ENCODE data around the gene REEP5. TPM values are rescaled to one million over a fixed set of nuclear protein-coding genes. Genes with fewer than 3 reads are reported as not detected.

REEP5 gene
- total and polyA plus RNA-seq, 2 of the 13 experiments (the other 11 are each of a cell fraction or from before 2014, with no cell fraction given), result 49.4 to 239 TPM

GRCh38 chr5:112968411-112969106 is 46.5 kb upstream of the REEP5 start (continued):
- TF ChIP-seq ZFP36 (IDR thresholded peaks at IDR 0.05; ENCODE audit: borderline replicate concordance, low read depth, low read length, partially characterized antibody) (no peak), ONECUT2 (CRISPR knock-in tag; IDR thresholded peaks at IDR 0.05) (no peak), ZNF678 (CRISPR knock-in tag; IDR thresholded peaks at IDR 0.05) (no peak), ETV5 (CRISPR knock-in tag; IDR thresholded peaks at IDR 0.05; ENCODE audit: borderline replicate concordance) (peak; percentile 66; the same call in 1 of the 2 replicates), ZBTB14 (CRISPR knock-in tag; IDR thresholded peaks at IDR 0.05) (no peak), SCMH1 (CRISPR knock-in tag; IDR thresholded peaks at IDR 0.05; ENCODE audit: borderline replicate concordance) (no peak), ZNF749 (CRISPR knock-in tag; IDR thresholded peaks at IDR 0.05; ENCODE audit: borderline replicate concordance) (no peak), SAP130 (CRISPR knock-in tag; IDR thresholded peaks at IDR 0.05; ENCODE audit: low read depth) (peak; percentile 56), ZNF232 (CRISPR knock-in tag; IDR thresholded peaks at IDR 0.05; ENCODE audit: borderline replicate concordance) (no peak), ETV6 (CRISPR knock-in tag; conservative IDR thresholded peaks at IDR 0.05) (no peak), JDP2 (CRISPR knock-in tag; IDR thresholded peaks at IDR 0.05; ENCODE audit: borderline replicate concordance) (no peak), CREB1 (IDR thresholded peaks at IDR 0.05) (no peak), CREB1 (CRISPR knock-in tag; IDR thresholded peaks at IDR 0.05) (peak; percentile 57; the same call in 1 of the 2 replicates), CEBPG (CRISPR knock-in tag; IDR thresholded peaks at IDR 0.05) (peak; percentile 80), ZNF644 (CRISPR knock-in tag; IDR thresholded peaks at IDR 0.05; ENCODE audit: low read depth) (no peak), ZNF878 (CRISPR knock-in tag; IDR thresholded peaks at IDR 0.05) (no peak), HNRNPK (IDR thresholded peaks at IDR 0.05; ENCODE audit: low read depth, low read length, poor library complexity, severe bottlenecking) (no peak), ZNF605 (CRISPR knock-in tag; IDR thresholded peaks at IDR 0.05) (no peak), SIX4 (CRISPR knock-in tag; IDR thresholded peaks at IDR 0.05) (0 out of 2 replicates have a peak, but pooled peaks have one; percentile 16)
- TF ChIP-seq, protein P1, sequence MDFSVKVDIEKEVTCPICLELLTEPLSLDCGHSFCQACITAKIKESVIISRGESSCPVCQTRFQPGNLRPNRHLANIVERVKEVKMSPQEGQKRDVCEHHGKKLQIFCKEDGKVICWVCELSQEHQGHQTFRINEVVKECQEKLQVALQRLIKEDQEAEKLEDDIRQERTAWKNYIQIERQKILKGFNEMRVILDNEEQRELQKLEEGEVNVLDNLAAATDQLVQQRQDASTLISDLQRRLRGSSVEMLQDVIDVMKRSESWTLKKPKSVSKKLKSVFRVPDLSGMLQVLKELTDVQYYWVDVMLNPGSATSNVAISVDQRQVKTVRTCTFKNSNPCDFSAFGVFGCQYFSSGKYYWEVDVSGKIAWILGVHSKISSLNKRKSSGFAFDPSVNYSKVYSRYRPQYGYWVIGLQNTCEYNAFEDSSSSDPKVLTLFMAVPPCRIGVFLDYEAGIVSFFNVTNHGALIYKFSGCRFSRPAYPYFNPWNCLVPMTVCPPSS (IDR thresholded peaks at IDR 0.05), result no peak
- TF ChIP-seq, protein P2, sequence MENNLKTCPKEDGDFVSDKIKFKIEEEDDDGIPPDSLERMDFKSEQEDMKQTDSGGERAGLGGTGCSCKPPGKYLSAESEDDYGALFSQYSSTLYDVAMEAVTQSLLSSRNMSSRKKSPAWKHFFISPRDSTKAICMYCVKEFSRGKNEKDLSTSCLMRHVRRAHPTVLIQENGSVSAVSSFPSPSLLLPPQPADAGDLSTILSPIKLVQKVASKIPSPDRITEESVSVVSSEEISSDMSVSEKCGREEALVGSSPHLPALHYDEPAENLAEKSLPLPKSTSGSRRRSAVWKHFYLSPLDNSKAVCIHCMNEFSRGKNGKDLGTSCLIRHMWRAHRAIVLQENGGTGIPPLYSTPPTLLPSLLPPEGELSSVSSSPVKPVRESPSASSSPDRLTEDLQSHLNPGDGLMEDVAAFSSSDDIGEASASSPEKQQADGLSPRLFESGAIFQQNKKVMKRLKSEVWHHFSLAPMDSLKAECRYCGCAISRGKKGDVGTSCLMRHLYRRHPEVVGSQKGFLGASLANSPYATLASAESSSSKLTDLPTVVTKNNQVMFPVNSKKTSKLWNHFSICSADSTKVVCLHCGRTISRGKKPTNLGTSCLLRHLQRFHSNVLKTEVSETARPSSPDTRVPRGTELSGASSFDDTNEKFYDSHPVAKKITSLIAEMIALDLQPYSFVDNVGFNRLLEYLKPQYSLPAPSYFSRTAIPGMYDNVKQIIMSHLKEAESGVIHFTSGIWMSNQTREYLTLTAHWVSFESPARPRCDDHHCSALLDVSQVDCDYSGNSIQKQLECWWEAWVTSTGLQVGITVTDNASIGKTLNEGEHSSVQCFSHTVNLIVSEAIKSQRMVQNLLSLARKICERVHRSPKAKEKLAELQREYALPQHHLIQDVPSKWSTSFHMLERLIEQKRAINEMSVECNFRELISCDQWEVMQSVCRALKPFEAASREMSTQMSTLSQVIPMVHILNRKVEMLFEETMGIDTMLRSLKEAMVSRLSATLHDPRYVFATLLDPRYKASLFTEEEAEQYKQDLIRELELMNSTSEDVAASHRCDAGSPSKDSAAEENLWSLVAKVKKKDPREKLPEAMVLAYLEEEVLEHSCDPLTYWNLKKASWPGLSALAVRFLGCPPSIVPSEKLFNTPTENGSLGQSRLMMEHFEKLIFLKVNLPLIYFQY (CRISPR knock-in tag; IDR thresholded peaks at IDR 0.05; ENCODE audit: borderline replicate concordance), result no peak
- TF ChIP-seq, protein P3, sequence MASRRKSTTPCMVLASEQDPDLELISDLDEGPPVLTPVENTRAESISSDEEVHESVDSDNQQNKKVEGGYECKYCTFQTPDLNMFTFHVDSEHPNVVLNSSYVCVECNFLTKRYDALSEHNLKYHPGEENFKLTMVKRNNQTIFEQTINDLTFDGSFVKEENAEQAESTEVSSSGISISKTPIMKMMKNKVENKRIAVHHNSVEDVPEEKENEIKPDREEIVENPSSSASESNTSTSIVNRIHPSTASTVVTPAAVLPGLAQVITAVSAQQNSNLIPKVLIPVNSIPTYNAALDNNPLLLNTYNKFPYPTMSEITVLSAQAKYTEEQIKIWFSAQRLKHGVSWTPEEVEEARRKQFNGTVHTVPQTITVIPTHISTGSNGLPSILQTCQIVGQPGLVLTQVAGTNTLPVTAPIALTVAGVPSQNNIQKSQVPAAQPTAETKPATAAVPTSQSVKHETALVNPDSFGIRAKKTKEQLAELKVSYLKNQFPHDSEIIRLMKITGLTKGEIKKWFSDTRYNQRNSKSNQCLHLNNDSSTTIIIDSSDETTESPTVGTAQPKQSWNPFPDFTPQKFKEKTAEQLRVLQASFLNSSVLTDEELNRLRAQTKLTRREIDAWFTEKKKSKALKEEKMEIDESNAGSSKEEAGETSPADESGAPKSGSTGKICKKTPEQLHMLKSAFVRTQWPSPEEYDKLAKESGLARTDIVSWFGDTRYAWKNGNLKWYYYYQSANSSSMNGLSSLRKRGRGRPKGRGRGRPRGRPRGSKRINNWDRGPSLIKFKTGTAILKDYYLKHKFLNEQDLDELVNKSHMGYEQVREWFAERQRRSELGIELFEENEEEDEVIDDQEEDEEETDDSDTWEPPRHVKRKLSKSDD (CRISPR knock-in tag; IDR thresholded peaks at IDR 0.05; ENCODE audit: low read depth), result no peak
